Measurements from ENCODE around the gene NTN1.
"Not testable (repeated sequence)": the region's sequence is repeated elsewhere in the genome, so short reads cannot be mapped to it uniquely, and the experiment has no call there.

Gene NTN1

GRCh38 chr17:9256751-9257629 lies 235.7 kb downstream of the NTN1 start:
- Histone ChIP-seq H3K36me3 (ENCODE audit: low read length) (no peaks in the 10 kb centered on the region), H3K79me2 (ENCODE audit: insufficient read depth, low read length) (no peaks in the 10 kb centered on the region), H3K9me2 (replicated peaks; ENCODE audit: insufficient read depth, low read length) (no peaks in the 10 kb centered on the region), H3K27me3 (ENCODE audit: low read length) (no peaks in the 10 kb centered on the region), H3K4me2 (ENCODE audit: low read depth, low read length, poor library complexity, severe bottlenecking) (no peak overlapping the region), H3K9me3 (ENCODE audit: insufficient read depth, low read length) (no peaks in the 10 kb centered on the region), H3F3A (ENCODE audit: insufficient read depth) (no peaks in the 10 kb centered on the region), H3K27ac (ENCODE audit: low read depth, low read length) (no peak overlapping the region), H3K9ac (ENCODE audit: low read length) (no peak overlapping the region), H4K20me1 (ENCODE audit: low read depth, low read length) (no peaks in the 10 kb centered on the region), H2AFZ (ENCODE audit: low read depth, low read length, severe bottlenecking) (no peak overlapping the region), H3K4me3 (ENCODE audit: insufficient read depth, low read length, poor library complexity, severe bottlenecking) (no peak overlapping the region)
- no peak for TF ChIP-seq CTCF (IDR thresholded peaks at IDR 0.05; ENCODE audit: insufficient read depth, low read length, poor library complexity, severe bottlenecking)
- no peak for TF ChIP-seq EZH2phosphoT487 (conservative IDR thresholded peaks at IDR 0.05; ENCODE audit: low read length)

- not testable (repeated sequence) for H2AFZ ChIP-seq (ENCODE audit: low read depth, low read length, severe bottlenecking); H3K27ac ChIP-seq (ENCODE audit: low read depth, low read length); H3K36me3 ChIP-seq (ENCODE audit: low read length); H3K4me2 ChIP-seq (ENCODE audit: low read depth, low read length, poor library complexity, severe bottlenecking); H3K4me3 ChIP-seq (ENCODE audit: insufficient read depth, low read length, poor library complexity, severe bottlenecking); H3F3A ChIP-seq (ENCODE audit: insufficient read depth); H4K20me1 ChIP-seq (ENCODE audit: low read depth, low read length); H3K9me2 ChIP-seq (replicated peaks; ENCODE audit: insufficient read depth, low read length); H3K79me2 ChIP-seq (ENCODE audit: insufficient read depth, low read length); H3K27me3 ChIP-seq (ENCODE audit: low read length); H3K9ac ChIP-seq (ENCODE audit: low read length); H3K9me3 ChIP-seq (ENCODE audit: insufficient read depth, low read length)
Observed at GRCh38 chr17:9257630-9257965, 236.3 kb downstream of the NTN1 start.

- Histone ChIP-seq H3K36me3 (ENCODE audit: low read length) (no peaks in the 10 kb centered on the region), H3K4me2 (ENCODE audit: low read depth, low read length, poor library complexity, severe bottlenecking) (no peak overlapping the region), H3K9me2 (replicated peaks; ENCODE audit: insufficient read depth, low read length) (no peaks in the 10 kb centered on the region), H3K4me3 (ENCODE audit: insufficient read depth, low read length, poor library complexity, severe bottlenecking) (no peak overlapping the region), H3K9ac (ENCODE audit: low read length) (no peak overlapping the region), H3K27ac (ENCODE audit: low read depth, low read length) (no peak overlapping the region), H3F3A (ENCODE audit: insufficient read depth) (no peaks in the 10 kb centered on the region), H2AFZ (ENCODE audit: low read depth, low read length, severe bottlenecking) (no peak overlapping the region), H3K9me3 (ENCODE audit: insufficient read depth, low read length) (no peaks in the 10 kb centered on the region), H3K79me2 (ENCODE audit: insufficient read depth, low read length) (no peaks in the 10 kb centered on the region), H4K20me1 (ENCODE audit: low read depth, low read length) (no peaks in the 10 kb centered on the region), H3K27me3 (ENCODE audit: low read length) (no peaks in the 10 kb centered on the region)
- TF ChIP-seq CTCF (IDR thresholded peaks at IDR 0.05; ENCODE audit: insufficient read depth, low read length, poor library complexity, severe bottlenecking) (no peak), EZH2phosphoT487 (conservative IDR thresholded peaks at IDR 0.05; ENCODE audit: low read length) (no peak)
Observed at GRCh38 chr17:9258115-9259015, 237.1 kb downstream of the NTN1 start.

Measured in SU-DHL-6 (cell line).